HCT116 (cell line): ENCODE results near the gene FABP6. TPM values are rescaled to one million over a fixed set of nuclear protein-coding genes. Genes with fewer than 3 reads are reported as not detected.

Experiments used
- ATAC-seq: fragments of 200-7000 bp; cut with Tn5 transposase; 2 replicates; pipeline ENCODE4 v1.9.1; 2020; ENCODE audit warnings: mild to moderate bottlenecking, moderate library complexity
- BruUV-seq: library from RNA; stranded (reverse); fragments of 400-500 nt; replicated peaks from 2 replicates; lab custom pipeline; 2021; lab: Mats Ljungman, UMichigan
- CTCF ChIA-PET: fragments of 300-600 bp; sonication (Branson Sonifier 250); formaldehyde crosslinking; loops from one replicate; lab custom pipeline; 2021; ENCODE audit warnings: antibody characterized with exemption; lab: Charles Lee
- POLR2A ChIA-PET: fragments of 300-600, 350-600 bp; sonication (Branson Sonifier 250); formaldehyde crosslinking; loops from one replicate; lab custom pipeline; 2021; ENCODE audit warnings: antibody characterized with exemption; lab: Charles Lee
- RAD21 ChIA-PET, 2 experiments: fragments of 300-600 bp; sonication (Branson Sonifier 250); formaldehyde crosslinking; loops; one replicate each; lab custom pipeline; 2023; ENCODE audit warnings: low total read pairs in 2 of 2; ENCODE audit not compliant: uncharacterized antibody in 2 of 2, unreplicated experiment in 2 of 2, low non-redundant PET in 1 of 2; lab: Charles Lee
- DNase-seq: peaks from one replicate; pipeline ENCODE4 v3.0.0-alpha.2; 2010; ENCODE audit warnings: low read depth, low spot score
- H2AFZ ChIP-seq: fragments of 200-600 bp; shearing (Covaris generic), sonication (generic); 2 replicates; pipeline ENCODE4 v1.6.1; 2017; ENCODE audit warnings: low read depth, mixed run types, mixed read lengths, antibody characterized with exemption, low read length; ENCODE audit not compliant: poor library complexity, severe bottlenecking
- H3K27ac ChIP-seq: 2 replicates; pipeline ENCODE4 v1.5.1; 2012; ENCODE audit warnings: low read depth, low read length
- H3K27me3 ChIP-seq: fragments of 200-600 bp; sonication (generic); 2 replicates; pipeline ENCODE4 v1.6.1; 2016; ENCODE audit warnings: mixed run types, low read length, mixed read lengths; ENCODE audit not compliant: insufficient read depth
- H3K36me3 ChIP-seq, 2 experiments: fragments of 200-500 bp in 1 of 2; fragments of 200-600 bp in 1 of 2; sonication (Bioruptor generic) in 1 of 2; sonication (generic) in 1 of 2; 2 replicates each; pipeline versions ENCODE4 v1.5.1 to v1.6.1; 2014 to 2016; ENCODE audit warnings: low read length in 2 of 2, inconsistent platforms in 1 of 2, mixed read lengths in 1 of 2, mixed run types in 1 of 2; ENCODE audit not compliant: insufficient read depth in 2 of 2, control insufficient read depth in 1 of 2
- H3K4me1 ChIP-seq, 2 experiments: fragments of 200-600 bp in 1 of 2; sonication (generic) in 1 of 2; 2 replicates each; pipeline versions ENCODE4 v1.5.1 to v1.6.1; 2012 to 2017; ENCODE audit warnings: low read length in 2 of 2, inconsistent platforms in 1 of 2, mild to moderate bottlenecking in 1 of 2, mixed read lengths in 1 of 2, mixed run types in 1 of 2, moderate library complexity in 1 of 2; ENCODE audit not compliant: insufficient read depth in 2 of 2, control insufficient read depth in 1 of 2
- H3K4me2 ChIP-seq: fragments of 200-600 bp; sonication (generic); 2 replicates; pipeline ENCODE4 v1.6.1; 2017; ENCODE audit warnings: mixed run types, low read length, mixed read lengths
- H3K4me3 ChIP-seq, 2 experiments: fragments of 200-600 bp in 1 of 2; sonication (generic) in 1 of 2; replicated peaks in 1 of 2; 2 replicates each; pipeline ENCODE4 v1.5.1; 2011 to 2016; ENCODE audit warnings: low read length in 2 of 2, control low read depth in 1 of 2, low read depth in 1 of 2, mild to moderate bottlenecking in 1 of 2, mixed read lengths in 1 of 2, mixed run types in 1 of 2
- H3K79me2 ChIP-seq: fragments of 200-600 bp; sonication (generic); 2 replicates; pipeline ENCODE4 v1.6.1; 2017; ENCODE audit warnings: mild to moderate bottlenecking, mixed run types, low read length, moderate library complexity, mixed read lengths; ENCODE audit not compliant: insufficient read depth
- H3K9ac ChIP-seq: fragments of 200-600 bp; sonication (generic); 2 replicates; pipeline ENCODE4 v1.6.1; 2016; ENCODE audit warnings: low read length, mixed read lengths
- H3K9me2 ChIP-seq: fragments of 200-600 bp; sonication (generic), shearing (Covaris generic); 2 replicates; pipeline ENCODE4 v1.6.1; 2017; ENCODE audit warnings: mixed run types, mild to moderate bottlenecking, moderate library complexity; ENCODE audit not compliant: insufficient read depth
- H3K9me3 ChIP-seq, 2 experiments: fragments of 200-500 bp in 1 of 2; fragments of 200-600 bp in 1 of 2; sonication (Bioruptor generic) in 1 of 2; sonication (generic) in 1 of 2; 2 replicates each; pipeline ENCODE4 v1.6.1; 2014 to 2017; ENCODE audit warnings: low read length in 2 of 2, mixed read lengths in 2 of 2, inconsistent platforms in 1 of 2, low read depth in 1 of 2, mild to moderate bottlenecking in 1 of 2, mixed run types in 1 of 2, moderate library complexity in 1 of 2; ENCODE audit not compliant: control insufficient read depth in 1 of 2, insufficient read depth in 1 of 2
- H4K20me1 ChIP-seq: fragments of 200-600 bp; sonication (generic), shearing (Covaris generic); 2 replicates; pipeline ENCODE4 v1.6.1; 2017; ENCODE audit warnings: mixed run types, mild to moderate bottlenecking, moderate library complexity; ENCODE audit not compliant: insufficient read depth
- ELF1 ChIP-seq: IDR thresholded peaks from 2 replicates; pipeline ENCODE4 v1.6.1; 2012; ENCODE audit warnings: low read depth, borderline replicate concordance
- REST ChIP-seq: IDR thresholded peaks from 2 replicates; pipeline ENCODE4 v1.6.1; 2012; ENCODE audit warnings: low read depth
- YY1 ChIP-seq: IDR thresholded peaks from 2 replicates; pipeline ENCODE4 v1.6.1; 2011; ENCODE audit warnings: low read length, low read depth, moderate library complexity, mild to moderate bottlenecking; ENCODE audit not compliant: insufficient replicate concordance; ENCODE audit errors: extremely low read depth
- ZFX ChIP-seq: fragments of 450-650 bp; IDR thresholded peaks from 2 replicates; pipeline ENCODE4 v1.6.1; 2017
- intact Hi-C: fragments of 100-400 bp; cut with micrococcal nuclease; formaldehyde crosslinking; loops from 2 replicates; pipeline ENCODE4 v1.10.0; 2022
- total RNA-seq: library from RNA; stranded (reverse); gene quantifications from one replicate; pipeline ENCODE4 v1.2.1, GENCODE V29; 2021; ENCODE audit not compliant: unreplicated experiment

Gene FABP6
- total RNA-seq, 1 experiment from 2014 or later, result 8.5 TPM

- intact Hi-C loops, result no loop called here
- H3K79me2 ChIP-seq, result no peaks in the 10 kb centered on the region
- no TSS peak for BruUV-seq
- H3K4me1 ChIP-seq, result peaks cover 0 to 9% of the 10 kb centered on the region in 2 experiments; a peak in 3 of 4 replicates
- H3K4me3 ChIP-seq, result no peak overlapping the region
- H3K27ac ChIP-seq, result no peak overlapping the region
- ChIA-PET POLR2A (no interaction called here), RAD21 (no interaction called here), CTCF (no interaction called here)
- no peaks in the 10 kb centered on the region for H3K36me3 ChIP-seq
- no peak for TF ChIP-seq YY1
- no peak for TF ChIP-seq ZFX
- no peak for TF ChIP-seq REST
- no peak for TF ChIP-seq ELF1
- H3K4me2 ChIP-seq, result no peak overlapping the region
- ATAC-seq (no peak), DNase-seq (no peak)
- no peak overlapping the region for H3K9ac ChIP-seq
- no peaks in the 10 kb centered on the region for H4K20me1 ChIP-seq
- H3K27me3 ChIP-seq, result no peaks in the 10 kb centered on the region
- no peaks in the 10 kb centered on the region; a peak in 1 of 4 replicates for H3K9me3 ChIP-seq
- no peaks in the 10 kb centered on the region for H3K9me2 ChIP-seq
- no peak overlapping the region for H2AFZ ChIP-seq
Measured at GRCh38 chr5:160187091-160187490, 42.2 kb upstream of the FABP6 start.
